ENCODE data around the gene PANK2.
"Not testable (repeated sequence)": the region's sequence is repeated elsewhere in the genome, so short reads cannot be mapped to it uniquely, and the experiment has no call there.

The PANK2 gene

DNA sequence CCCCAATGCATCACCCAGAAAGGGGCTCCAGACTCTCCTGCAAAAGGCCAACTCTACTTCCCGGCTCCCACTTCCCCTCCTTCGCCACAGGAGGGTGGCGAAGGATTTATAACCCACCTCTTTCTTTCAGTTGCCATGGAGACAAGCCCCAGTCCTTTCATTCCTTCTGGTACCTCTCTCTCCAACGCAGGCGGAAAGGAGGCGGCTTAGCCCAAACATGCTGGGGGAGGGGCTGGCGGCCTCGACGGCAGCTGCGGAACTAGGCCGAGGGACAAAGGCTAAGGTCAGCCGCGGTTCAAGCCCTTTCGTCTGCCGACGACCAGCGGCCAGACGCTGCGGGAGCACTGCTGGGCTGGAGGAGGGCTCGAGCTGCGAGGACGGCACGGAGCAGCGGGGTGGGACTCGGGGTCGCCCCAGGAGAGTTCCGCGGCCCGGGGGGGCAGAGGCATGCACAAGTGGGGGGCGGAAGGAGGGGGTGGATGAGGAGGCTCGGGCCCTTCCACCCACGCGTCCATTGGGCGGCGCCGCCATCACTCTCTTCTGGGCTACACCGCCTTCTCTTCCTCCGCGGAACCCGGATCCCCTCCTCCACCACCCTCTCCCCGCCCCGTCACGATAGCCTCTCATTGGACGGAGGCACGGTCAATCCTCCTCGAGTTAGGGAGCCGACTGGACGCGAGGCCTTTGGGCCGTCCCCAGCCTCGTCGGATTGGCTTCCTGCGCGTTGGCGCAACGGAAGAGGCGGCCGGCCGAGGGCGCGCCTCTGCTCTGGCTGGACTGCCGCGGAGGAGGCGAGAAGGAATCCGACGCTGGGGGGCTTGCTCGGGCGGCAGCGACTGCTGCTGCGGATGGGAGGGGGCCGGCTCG, at the start of gene PANK2:
PANK2 (plus strand) TSS at position 766 of the 867 bp plus-strand sequence.
- DNase-seq = peak; percentile 100

GRCh38 chr20:3840201-3840600, 49.0 kb upstream of the PANK2 start:
- not testable (repeated sequence) for DNase-seq

GRCh38 chr20:3842348-3842930, 46.7 kb upstream of the PANK2 start:
- no peak for DNase-seq

DNA sequence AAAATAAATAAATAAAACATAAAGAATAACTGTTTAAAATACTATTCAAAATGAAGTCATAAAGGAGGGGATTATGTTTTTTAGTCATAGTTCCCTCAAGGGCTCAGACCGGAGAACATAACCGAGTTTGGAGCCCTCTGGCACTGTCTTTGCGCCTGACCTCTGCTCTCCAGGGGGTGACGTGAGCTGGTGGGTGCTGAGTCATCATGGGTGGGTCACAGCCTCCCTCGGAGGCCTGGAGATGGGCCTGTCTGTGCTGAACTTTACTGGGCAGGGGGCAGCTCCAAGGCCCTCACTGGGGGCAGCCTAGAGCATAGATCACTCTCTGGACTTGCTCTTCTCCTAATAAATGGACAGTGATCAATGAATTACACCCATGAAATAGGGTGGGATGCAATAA, 45.7 kb upstream of the PANK2 start:
- no peak for DNase-seq

GRCh38 chr20:3843990-3844619, 45.1 kb upstream of the PANK2 start:
- DNase-seq = not testable (repeated sequence)

DNA sequence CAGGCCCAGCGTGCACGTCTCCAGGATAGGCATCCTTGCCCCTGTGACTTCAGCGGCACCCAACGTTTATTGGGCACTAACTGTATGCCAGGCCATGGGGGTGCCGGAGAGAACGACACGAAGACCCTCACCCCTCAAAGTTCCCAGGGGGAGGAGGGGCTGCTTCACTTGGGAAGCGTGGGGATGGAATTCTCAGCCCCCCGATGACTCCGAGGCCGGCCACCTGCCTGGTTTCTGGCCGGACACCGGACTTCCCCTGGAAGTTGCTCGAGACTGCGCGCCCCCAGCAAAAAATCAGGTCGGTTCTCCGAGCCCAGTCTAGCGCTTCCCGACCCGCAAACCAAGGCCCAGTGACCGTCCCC, 42.8 kb upstream of the PANK2 start:
- DNase-seq = no peak

DNA sequence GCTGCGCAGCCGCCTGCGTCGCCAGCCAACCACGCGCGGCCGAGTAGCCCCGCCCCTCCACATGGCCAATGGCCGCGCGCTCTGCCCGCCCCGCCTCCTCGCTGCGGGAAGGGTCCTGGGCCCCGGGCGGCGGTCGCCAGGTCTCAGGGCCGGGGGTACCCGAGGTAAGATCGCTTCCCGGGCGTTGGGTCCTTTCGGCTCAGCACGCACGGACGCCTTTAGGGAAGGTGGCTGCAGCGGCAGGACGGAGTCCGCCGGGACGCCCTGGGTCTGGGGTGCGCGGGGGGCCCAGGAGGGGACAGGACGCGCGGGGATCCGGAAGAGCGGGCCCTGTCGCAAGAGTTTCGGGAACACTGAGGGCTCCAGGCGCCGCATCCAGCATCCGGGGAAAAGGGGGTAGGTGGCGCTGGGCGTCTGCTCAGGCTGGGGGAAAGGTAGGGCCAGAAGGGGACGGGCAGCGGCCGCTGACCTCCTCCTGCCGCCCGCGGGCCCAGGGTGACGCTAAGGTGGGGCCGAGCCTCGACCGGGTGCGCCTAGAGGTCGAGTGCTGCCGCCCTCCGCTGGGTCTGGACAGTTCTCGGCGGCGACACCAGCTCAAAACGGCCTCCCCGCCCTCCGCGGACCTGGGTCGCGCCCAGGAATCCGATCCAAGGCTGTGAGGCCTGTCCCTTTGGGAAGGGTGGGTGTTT, 42.3 kb upstream of the PANK2 start, which contains the start of gene MAVS:
MAVS (plus strand) TSS at position 95 of the 689 bp plus-strand sequence. CDS start 7,791 bp downstream, outside the sequence.
- DNase-seq = peak; percentile 92

DNA sequence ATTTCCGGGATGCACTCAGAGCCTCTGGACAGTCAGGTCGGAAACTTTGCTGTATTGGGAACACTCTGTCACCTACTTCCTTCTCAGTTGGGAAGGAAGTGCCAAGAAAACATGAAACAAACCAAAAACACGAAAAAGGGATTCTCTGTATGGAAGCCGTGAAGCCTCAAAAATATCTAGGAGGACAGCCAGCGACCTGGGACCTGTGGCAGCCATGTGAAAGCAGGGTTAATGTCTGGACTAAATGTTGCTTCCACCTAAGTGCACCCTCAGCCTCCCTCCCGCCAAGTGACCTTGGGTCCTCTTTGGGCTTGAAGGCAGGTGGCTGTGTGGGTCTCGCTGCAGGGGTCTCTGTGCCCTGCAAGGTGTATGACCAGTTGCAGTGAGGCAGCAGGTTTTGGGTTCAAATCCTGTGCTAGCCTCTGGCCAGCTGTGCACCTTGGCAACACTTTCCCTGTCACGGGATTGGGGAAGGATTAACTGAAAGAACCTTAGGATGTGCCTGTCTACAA, 41.7 kb upstream of the PANK2 start:
- DNase-seq = no peak

- no peak for DNase-seq
Observed at GRCh38 chr20:3848565-3848964, 40.6 kb upstream of the PANK2 start.

- no peak for DNase-seq
Observed at GRCh38 chr20:3854462-3854871, 34.7 kb upstream of the PANK2 start.

GRCh38 chr20:3857405-3857804, 31.8 kb upstream of the PANK2 start:
- DNase-seq = no peak

DNA sequence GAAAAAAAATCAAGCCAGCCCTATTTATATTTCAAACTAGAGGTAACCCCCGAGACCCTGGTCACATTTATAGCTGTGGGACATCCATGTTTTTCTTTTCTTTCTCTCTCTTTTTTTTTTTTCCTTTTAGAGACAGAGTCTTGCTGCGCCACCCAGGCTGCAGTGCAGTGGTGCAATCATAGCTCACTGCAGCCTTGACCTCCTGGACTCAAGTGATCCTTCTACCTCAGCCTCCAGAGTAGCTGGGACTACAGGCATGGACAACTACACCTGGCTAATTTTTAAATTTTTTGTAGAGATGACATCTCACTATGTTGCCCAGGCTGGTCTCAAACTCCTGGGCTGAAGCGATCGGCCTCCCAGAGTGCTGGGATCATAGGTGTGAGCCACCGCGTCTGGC, 30.5 kb upstream of the PANK2 start:
- DNase-seq = no peak

DNA sequence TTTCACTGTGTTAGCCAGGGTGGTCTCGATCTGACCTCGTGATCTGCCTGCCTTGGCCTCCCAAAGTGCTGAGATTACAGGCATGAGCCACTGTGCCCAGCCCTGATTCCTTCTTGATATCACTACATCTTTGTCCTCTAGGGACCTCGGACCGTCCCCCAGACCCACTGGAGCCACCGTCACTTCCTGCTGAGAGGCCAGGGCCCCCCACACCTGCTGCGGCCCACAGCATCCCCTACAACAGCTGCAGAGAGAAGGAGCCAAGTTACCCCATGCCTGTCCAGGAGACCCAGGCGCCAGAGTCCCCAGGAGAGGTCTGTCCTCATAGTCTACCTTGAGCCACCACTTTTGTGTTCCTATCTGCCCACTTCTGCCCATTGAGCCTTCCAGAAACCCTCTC, 28.0 kb upstream of the PANK2 start:
- no peak for DNase-seq

DNA sequence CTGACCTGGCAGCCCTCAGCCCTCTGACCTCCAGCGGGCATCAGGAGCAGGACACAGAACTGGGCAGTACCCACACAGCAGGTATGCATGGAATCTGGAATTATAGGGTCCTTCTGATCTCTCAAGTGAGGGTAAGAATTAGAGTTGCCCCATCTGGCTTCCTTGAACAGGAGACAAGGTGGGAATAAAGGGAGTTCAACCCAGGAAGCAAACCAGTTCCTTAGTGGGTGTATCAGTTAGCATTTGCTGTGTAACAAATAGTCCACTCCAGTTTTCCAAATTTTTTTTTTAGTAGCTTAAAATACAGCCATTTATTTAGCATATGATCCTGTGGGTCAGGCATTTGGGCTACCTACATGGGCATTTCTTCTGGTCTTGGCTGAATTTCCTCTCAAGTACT, 26.9 kb upstream of the PANK2 start:
- DNase-seq = no peak

DNA sequence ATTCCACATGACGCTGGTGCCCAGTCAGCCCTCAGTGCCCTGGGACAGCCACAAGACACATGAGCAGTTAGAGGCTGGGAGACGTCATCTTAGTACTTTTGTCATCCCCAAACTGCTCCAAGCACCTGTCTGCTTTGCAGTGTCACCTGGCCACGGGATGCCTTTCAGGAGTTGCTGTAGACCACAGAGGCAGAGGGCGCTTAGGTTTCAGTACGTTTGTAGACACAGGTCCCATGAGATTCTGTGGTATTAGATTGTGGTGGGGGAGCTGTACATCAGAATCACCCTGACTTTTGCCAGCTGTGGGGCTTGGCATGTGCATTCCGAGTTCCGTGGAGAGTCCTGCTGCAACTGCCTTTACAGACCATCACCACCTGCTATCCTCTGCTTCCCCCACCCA, 25.9 kb upstream of the PANK2 start:
- DNase-seq = no peak

DNA sequence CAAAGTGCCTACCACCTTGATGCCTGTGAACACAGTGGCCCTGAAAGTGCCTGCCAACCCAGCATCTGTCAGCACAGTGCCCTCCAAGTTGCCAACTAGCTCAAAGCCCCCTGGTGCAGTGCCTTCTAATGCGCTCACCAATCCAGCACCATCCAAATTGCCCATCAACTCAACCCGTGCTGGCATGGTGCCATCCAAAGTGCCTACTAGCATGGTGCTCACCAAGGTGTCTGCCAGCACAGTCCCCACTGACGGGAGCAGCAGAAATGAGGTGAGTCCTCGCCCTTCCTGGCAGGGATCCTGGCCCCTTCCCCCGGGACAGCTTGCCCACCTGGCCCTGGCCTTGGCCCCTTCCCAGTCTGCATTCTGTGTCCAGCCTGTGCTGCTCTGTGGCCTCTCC, 24.7 kb upstream of the PANK2 start:
- DNase-seq = no peak

GRCh38 chr20:3865152-3865886, 23.9 kb upstream of the PANK2 start:
- DNase-seq = no peak

GRCh38 chr20:3865887-3866407, 23.2 kb upstream of the PANK2 start:
- DNase-seq = no peak

GRCh38 chr20:3866464-3866863, 22.7 kb upstream of the PANK2 start:
- DNase-seq = no peak

DNA sequence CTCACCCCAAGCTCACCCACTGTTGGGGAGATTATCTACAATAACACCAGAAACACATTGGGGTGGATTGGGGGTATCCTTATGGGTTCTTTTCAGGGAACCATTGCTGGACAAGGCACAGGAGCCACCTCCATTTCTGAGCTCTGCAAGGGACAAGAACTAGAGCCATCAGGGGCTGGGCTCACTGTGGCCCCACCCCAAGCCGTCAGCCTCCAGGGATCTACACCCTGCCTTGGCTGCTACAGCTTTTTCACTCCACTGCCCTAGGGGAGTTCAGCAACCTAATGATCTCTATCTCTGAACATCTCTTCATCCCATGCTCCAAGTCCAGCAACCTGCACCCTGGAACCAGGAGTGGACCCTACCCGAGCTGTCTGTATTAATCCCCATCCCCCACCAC, 21.4 kb upstream of the PANK2 start:
- no peak for DNase-seq

DNA sequence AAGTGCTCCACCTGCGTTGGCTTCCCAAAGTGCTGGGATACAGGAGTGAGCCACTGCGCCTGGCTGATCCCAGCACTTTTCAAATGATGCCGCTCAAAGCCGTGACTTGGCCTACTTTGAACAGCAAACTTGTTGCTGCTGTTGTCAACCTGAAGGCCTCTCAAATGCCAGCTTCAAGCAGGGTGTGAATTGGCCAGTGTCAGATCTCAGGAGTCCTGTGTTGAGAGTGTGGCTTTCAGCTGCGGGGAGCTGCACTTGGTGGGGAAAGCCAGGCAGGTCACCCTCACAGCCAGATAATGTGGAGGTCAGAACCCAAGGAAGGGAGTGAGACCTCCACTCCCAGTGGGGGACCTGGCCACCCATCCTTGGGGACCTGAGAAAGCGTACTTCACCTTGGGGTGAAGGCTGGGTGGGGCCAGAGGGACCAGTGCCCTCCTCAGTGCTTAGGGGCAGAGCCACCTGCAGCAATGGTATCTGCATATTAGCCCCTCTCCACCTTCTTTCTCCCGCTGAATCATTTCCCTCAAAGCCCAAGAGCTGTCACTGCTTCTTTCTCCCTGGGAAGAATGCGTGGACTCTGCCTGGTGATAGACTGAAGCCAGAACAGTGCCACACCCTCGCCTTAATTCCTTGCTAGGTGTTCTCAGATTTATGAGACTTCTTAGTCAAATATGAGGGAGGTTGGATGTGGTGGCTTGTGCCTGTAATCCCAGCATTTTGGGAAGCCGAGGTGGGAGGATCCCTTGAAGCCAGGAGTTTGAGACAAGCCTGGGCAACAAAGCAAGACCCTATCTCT, 19.1 kb upstream of the PANK2 start:
- DNase-seq = no peak

All from activated CD4-positive, alpha-beta T cell treated with anti-CD3 and anti-CD28 coated beads, Interleukin-2, Interleukin-6, amounts not matched to agents 100 ng/mL and 50 ng/mL, durations not matched to agents 16 hours and 8 hours (primary cell).